ENCODE results near the gene CRAT. TPM values are rescaled to one million over a fixed set of nuclear protein-coding genes. Genes with fewer than 3 reads are reported as not detected.
A peak's percentile ranks its signal among the peaks of the same experiment; 100 is the strongest.

CRAT gene
- total RNA-seq: 68.1 TPM
- long read RNA-seq, transcript CRAT-201 (14 exons, 2,763 nt): major isoform, 66 of 144 reads
- long read RNA-seq, transcript CRAT-207 (15 exons, 2,253 nt): minor isoform, 9 of 144 reads
- long read RNA-seq, partial matches to known transcripts: 53 of 144 reads
- long read RNA-seq, other reads (novel, unspliced or antisense): 14 of 144 reads

GRCh38 chr9:129110740-129111527, at the start of gene CRAT, which contains the start of gene PTPA:
TSS of gene CRAT (minus strand) at chr9:129110793. CDS start at chr9:129110509, 284 bp downstream.
TSS of gene PTPA (plus strand) at chr9:129111415. CDS start at chr9:129111601, 186 bp downstream.
- intact Hi-C loops (cut with DNase I): loop anchor here (2.0 kb wide), 1 partner anchor 74 kb away; the partner anchor contains the start of gene MIGA2
- DNase-seq (ENCODE audit: low spot score): peak; percentile 100

- intact Hi-C loops (cut with DNase I): no loop called here
- no peak for DNase-seq (ENCODE audit: low spot score)
Measured at GRCh38 chr9:129156163-129156562, 45.6 kb upstream of the CRAT start.

GRCh38 chr9:129154866-129155477, 44.4 kb upstream of the CRAT start:
- DNase-seq (ENCODE audit: low spot score): no peak
- intact Hi-C loops (cut with DNase I): no loop called here

GRCh38 chr9:129151469-129151868, 40.9 kb upstream of the CRAT start:
- no peak for DNase-seq (ENCODE audit: low spot score)
- intact Hi-C loops (cut with DNase I): no loop called here

- intact Hi-C loops (cut with DNase I): no loop called here
- no peak for DNase-seq (ENCODE audit: low spot score)
Measured at GRCh38 chr9:129150672-129151211, 40.1 kb upstream of the CRAT start.

- intact Hi-C loops (cut with DNase I): no loop called here
- DNase-seq (ENCODE audit: low spot score): no peak
Measured at GRCh38 chr9:129150122-129150521, 39.5 kb upstream of the CRAT start.

- intact Hi-C loops (cut with DNase I): no loop called here
- DNase-seq (ENCODE audit: low spot score): no peak
Measured at GRCh38 chr9:129149442-129149841, 38.8 kb upstream of the CRAT start.

- no peak for DNase-seq (ENCODE audit: low spot score)
- intact Hi-C loops (cut with DNase I): no loop called here
Measured at GRCh38 chr9:129148463-129149204, 38.0 kb upstream of the CRAT start.

- DNase-seq (ENCODE audit: low spot score): no peak
- intact Hi-C loops (cut with DNase I): loop anchor here (2.0 kb wide), 1 partner anchor 20 kb away; no protein-coding TSS in a partner anchor
Measured at GRCh38 chr9:129146441-129146941, 35.9 kb upstream of the CRAT start.

- intact Hi-C loops (cut with DNase I): loop anchor here (2.0 kb wide), 1 partner anchor 21 kb away; no protein-coding TSS in a partner anchor
- peak; percentile 81 for DNase-seq (ENCODE audit: low spot score)
Measured at GRCh38 chr9:129145841-129146292, 35.3 kb upstream of the CRAT start.

- intact Hi-C loops (cut with DNase I): no loop called here
Measured at GRCh38 chr9:129145316-129145715, 34.7 kb upstream of the CRAT start.

GRCh38 chr9:129143031-129143927, 32.7 kb upstream of the CRAT start:
- peak; percentile 94 for DNase-seq (ENCODE audit: low spot score)
- intact Hi-C loops (cut with DNase I): loop anchor here (1.0 kb wide), 1 partner anchor 344 kb away; no protein-coding TSS in a partner anchor

More at GRCh38 chr9:129145316-129145715, 34.7 kb upstream of the CRAT start:
- no peak for DNase-seq (ENCODE audit: low spot score)

- intact Hi-C loops (cut with DNase I): no loop called here
- DNase-seq (ENCODE audit: low spot score): no peak
Measured at GRCh38 chr9:129142138-129142935, 31.7 kb upstream of the CRAT start.

GRCh38 chr9:129141066-129142041, 30.8 kb upstream of the CRAT start:
- intact Hi-C loops (cut with DNase I): loop anchor here (1.0 to 2.0 kb wide), 3 partner anchors 113 to 355 kb away; no protein-coding TSS in a partner anchor
- DNase-seq (ENCODE audit: low spot score): peak; percentile 80

GRCh38 chr9:129140397-129141065, 29.9 kb upstream of the CRAT start:
- DNase-seq (ENCODE audit: low spot score): peak; percentile 79
- intact Hi-C loops (cut with DNase I): loop anchor here (1.0 to 2.0 kb wide), 5 partner anchors 35 to 356 kb away; no protein-coding TSS in a partner anchor

Data from cardiac septum (tissue), 1 donor.